NCI-H460 (cell line): ENCODE measurements around the gene PAN2. TPM values are rescaled to one million over a fixed set of nuclear protein-coding genes. Genes with fewer than 3 reads are reported as not detected.
"Not testable (repeated sequence)": the region's sequence is repeated elsewhere in the genome, so short reads cannot be mapped to it uniquely, and the experiment has no call there.

Experiments
- DNase-seq: peaks from one replicate; pipeline ENCODE4 v3.0.0-alpha.2; 2016; ENCODE audit warnings: low read depth; ENCODE audit errors: extremely low read depth
- total RNA-seq: library from RNA; depleted of rRNA; stranded (reverse); fragments of >200 nt; shearing (Covaris generic); gene quantifications from 2 replicates; pipeline ENCODE4 v1.2.3, GENCODE V29; 2014

Gene PAN2
- total RNA-seq, 1 experiment from 2014 or later, result 73.6 TPM

DNA sequence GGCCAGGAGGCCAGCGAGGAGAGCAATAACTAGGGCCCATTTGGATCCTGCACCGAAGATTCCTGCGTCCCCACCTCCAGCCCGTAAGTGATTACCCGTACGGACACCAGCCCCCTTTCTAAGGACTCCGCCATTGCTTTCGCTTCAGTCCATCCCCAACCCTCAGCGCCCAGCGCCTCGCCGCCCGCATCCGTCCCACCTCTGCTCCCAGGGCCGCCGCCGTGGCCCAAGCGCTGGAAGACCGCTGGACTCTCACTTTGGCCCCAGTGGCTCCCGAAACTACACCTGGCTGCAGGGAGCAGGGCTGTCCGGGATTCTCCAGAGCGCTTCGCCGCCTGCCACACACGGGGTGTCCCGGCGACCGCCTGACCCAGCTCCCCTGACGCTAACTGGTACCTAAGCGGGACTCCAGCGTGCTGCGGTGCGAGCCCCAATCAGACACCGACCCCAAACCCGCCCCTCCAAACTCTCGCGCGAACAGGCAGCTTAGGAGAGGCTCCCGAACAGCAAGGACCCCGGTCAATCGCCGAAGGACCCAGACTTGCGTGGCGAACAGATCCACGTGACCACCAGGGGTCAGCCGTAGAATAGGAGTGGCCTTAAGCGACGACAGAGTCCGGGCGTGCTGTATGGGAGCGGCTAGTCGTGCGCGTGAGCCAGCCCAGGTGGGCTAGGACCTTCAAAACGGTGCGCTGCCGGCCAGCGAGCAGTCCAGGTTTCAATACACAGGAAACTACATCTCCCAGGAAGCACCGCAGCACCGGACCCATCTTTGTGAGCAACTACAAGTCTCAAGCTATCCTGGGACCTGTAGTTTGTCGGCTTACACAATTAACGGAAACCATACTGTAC lies 18.0 kb downstream of the PAN2 start, which contains the start of gene CNPY2:
CNPY2 (minus strand) TSS at position 367 of the 852 bp plus-strand sequence. CDS start 771 bp downstream, outside the sequence.
- peak; percentile 94 for DNase-seq

DNA sequence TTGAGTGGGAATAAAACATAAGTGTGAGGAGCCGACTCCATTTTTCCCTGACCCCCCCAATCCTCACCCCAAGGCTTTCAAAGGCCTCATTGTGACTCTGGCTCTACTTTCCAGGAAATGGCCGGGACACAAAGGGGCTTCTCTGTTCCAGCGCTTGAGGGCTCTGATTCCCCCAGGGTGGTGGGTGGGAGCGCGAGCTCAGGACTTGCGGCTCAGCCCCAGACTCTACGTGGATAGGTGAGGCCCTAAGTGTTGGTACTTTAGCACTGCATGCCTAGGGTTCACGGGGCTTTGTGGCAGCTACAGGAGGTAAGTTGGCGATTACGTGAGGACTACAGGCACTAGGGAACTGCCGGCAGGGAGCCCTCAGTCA lies 18.6 kb downstream of the PAN2 start:
- DNase-seq, result no peak

DNA sequence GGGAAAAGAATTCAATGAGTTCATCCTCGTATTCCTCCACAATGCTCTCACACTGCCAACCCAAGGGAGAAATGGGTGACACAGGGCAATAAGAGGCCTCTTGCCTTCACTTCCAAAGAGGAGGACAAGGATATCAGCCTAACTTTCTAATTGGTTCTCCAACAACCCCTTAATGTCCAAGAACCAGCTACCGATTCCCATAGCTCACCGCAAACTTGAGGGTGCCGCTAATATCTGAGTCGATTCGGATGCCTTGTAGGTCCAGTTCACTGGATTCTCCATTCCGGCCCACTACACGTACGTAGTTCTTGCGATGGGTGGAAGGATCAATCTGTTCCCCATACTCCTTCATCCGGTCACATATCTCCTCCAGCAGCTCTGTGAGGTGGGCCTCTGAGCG lies 22.8 kb downstream of the PAN2 start:
- no peak for DNase-seq

DNA sequence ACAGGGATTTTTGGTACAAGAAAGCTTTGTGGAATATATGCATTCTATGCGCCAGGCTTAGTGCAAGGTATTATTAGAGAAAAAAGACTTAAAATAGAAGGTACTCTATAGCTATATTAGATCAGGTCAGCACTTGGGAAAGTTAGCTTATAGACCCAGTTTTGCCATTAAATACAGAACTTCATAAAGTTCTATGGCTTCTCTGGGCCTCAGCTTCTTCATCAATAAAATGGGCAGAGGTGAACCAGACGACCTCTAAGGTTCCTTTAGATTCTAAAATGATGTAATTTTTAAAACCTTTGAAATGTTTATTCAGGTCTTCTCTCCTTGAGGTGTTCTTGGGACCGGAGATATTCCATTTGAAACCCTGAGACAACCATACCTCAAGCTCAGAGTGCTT lies 25.1 kb downstream of the PAN2 start:
- no peak for DNase-seq

DNA sequence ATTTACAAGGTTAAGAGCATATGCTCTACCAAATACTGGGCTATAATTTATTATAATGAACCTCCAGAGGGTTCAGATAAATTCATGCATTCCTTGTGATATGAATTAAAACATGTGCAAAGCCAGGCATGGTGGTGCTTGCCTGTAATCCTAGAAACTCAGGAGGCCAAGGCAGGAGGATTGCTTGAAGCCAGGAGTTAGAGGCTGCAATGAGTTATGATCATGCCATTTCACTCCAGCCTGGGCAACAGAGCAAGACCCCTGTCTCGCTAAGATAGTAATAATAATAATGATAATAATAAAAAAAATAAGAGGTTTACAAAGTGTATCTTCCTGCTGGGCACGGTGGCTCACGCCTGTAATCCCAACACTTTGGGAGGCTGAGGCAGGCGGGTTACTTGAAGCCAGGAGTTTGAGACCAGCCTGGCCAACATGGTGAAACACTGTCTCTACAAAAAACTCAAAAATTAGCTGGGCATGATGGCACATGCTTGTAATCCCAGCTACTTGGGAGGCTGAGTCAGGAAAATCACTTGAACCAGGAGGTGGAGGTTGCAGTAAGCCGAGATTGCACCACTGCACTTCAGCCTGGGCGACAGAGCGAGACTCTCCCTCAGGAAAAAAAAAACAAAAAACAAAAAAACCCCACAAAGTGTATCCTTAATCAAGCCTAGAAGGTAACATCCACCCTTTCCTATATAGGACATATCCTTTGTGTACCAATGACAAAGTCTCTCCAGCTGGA lies 26.4 kb downstream of the PAN2 start:
- DNase-seq, result no peak

DNA sequence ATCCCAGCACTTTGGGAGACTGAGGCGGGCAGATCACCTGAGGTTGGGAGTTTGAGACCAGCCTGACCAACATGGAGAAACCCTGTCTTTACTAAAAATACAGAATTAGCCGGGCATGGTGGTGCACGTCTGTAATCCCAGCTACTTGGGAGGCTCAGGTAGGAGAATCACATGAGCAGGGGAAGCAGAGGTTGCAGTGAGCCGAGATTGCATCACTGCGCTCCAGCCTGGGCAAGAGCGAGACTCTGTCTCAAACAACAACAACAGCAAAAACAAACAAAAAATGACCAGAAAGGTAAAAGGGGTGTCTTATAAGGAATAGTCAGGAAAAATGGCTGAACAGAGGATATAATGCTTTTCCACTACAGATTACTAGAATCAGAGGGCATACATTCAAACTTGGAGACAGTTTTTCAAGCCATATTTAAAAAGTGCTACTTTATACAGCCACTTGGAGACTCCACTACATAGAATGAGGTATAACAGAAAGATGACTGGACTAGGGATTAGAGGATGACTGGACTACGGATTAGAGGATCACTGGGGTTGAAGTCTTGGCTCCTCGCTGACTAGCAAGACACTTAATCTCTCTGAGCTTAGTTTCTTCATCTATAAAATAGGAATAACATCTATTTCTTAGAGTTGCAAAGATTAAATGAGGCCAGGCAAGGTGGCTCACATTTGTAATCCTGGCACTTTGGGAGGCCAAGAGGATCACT lies 28.8 kb downstream of the PAN2 start:
- no peak for DNase-seq

DNA sequence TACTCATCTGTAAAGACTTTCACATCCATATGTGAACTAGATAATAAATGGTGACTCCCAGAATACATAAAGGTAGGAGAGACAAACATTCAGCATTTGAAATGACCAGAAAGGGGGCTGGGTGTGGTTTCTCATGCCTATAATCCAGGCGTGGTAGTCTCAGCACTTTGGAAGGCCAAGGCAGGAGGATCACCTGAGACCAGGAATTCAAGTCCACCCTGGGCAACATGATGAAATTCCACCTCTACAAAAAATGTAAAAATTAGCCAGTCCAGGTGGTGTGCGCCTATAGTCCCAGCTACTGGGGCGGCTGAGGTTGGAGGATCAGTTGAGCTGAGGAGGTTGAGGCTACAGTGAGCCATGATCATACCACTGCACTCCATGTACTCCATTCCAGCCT lies 29.5 kb downstream of the PAN2 start:
- DNase-seq, result peak; percentile 33

DNA sequence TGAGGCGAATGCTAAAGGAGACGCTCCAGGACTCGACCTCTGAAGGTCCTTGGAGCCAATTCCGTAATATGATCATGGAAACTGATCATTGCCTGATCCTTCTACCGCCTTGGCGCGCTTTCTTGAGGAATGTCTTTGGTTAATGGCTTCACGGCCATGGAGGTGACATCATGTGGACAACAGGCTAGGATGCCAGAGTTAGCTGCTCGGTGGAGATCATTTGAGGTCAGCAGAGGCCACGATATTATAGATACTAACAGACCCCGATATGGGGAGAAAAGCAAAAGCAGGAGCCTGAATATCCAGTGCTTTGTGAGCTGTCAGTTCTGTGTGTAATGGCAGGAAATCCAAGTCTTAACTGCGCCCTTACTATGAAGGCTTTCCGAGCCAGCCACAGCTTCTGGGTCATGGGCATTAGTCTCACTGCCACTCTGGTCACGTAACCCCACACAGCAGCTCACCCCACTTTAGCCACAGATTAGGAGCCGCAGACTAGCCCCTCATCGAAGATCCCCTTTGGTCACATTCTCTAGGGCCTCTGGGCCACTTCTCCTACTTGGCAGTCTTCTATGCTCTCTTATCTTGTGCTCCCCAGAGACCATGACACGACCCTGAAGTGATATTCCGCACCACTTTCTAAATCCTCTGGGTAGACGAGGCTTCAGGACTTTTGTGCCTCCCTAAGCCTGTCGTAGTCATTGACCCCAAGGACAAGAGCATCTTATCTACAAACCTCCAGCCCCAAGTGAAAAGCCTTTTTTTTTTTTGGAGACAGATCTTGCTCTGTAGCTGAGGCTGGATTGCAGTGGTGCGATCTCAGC lies 32.9 kb downstream of the PAN2 start:
- no peak for DNase-seq

DNA sequence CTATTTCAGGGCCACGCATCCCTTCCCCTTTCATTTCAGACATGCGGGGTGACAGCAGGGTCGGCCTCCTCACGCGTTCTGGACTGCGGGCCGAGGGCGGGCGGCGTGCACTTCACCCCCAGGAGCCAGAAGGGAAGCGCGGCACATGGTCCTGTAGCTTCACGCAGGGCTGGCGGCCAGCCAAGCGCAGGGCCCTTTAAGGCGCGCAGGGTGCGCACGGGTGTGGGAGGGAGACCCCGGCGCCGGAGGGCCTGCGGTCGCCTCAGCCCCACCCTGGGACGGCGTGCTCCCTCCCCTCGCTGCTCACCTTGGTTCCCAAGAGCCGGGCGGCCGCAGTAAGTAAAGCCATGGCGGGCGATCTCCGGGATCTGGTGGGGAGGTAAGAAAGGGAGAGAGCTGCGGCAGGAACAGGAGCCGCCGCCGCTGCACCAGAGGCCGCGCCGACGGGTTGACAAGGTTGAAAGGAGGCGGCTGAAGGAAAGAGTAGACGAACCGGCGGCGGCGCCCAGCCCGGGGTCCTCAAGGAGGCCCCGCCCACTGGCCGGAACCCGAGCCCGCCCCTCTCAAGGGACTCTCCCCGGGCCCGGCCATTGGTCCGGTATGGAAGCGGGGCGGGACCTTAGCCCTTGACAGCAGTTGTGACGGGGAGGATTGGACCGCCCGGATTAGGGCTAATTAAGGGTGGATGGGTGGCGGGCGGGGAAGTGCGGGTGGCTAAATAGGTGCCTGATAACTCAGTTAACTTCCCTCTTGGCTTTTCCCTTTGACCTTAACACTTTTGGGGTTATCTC lies 33.8 kb downstream of the PAN2 start, which contains the start of gene CS:
CS (minus strand) TSS at position 478 of the 791 bp plus-strand sequence; CDS start at position 349, 129 bp downstream.
- DNase-seq, result peak; percentile 98

DNA sequence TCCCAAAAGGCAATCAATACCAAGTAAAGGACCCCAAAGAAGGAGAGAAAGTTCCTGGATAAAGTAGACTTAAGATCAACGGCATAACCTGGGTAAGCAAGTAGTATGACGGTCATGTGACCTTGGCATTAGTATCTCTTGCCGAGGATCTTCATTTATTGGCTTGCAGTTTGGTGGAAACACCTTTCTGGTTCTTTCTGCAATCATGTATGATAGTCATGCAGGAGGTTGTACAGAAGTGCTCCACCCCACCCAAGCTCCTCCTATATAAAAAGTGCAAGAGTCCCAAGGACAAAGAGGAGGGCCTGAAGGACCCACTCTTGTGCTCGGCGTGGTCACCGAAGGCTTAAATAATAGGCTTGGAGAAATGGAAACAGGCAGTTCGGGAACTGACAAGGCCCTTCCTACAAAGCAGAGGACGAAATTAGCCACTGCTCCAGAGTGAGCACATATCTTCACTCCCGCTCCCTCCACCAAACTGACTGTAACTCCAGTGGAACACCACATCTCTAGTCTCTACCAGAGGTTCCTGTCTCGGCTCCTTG lies 34.4 kb downstream of the PAN2 start:
- DNase-seq, result no peak

DNA sequence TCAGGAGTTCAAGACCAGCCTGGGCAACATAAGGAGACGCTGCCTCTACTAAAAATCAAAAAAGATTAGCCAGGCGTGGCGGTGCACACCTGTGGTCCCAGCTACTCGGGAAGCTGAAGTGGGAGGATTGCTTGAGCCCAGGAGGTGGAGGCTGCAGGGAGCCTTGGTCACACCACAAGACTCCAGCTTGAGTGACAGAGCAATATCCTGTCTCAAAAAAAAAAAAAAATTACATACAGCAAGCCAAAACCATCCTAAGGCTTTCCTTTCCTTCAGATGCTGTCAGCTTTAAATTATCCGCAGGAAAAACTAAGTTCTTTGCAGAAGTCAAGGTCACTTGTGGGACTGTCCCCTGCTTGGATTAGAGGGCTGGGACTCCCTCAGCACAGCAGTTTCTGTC lies 35.0 kb downstream of the PAN2 start:
- no peak for DNase-seq

DNA sequence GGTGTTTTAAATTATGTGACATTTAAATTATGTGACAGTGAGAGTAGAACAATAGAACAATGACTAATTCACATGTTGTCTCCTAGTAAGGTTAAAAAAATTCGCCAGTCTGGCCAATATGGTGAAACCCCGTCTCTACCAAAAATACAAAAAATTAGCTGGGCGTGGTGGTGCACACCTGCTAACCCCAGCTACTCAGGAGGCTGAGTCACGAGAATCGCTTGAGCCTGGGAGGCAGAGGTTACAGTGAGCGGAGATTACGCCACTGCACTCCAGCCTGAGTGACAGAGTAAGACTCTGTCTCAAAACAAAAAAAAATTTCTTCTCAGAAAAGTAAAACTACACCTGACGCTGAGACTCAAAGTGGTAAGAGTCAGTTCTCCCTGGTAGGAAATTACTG lies 36.4 kb downstream of the PAN2 start:
- no peak for DNase-seq

DNA sequence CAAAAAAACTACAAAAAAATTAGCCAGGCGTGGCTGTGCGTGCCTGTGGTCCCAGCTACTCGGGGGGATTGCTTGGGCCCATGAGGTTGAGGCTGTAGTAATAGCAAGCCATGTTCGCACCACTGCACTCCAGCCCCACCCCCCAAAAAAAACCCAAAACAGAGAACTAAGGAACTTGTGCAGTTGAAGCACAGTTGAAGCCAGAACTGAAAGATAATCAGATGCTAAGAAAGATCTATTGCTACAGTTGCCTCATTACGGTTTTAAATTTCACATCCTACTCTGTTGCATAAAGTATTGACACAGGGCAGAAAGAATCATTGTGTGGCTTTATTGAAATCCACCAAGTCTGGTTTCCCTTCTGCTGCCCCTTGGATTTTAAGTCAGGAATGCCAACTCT lies 37.5 kb downstream of the PAN2 start:
- no peak for DNase-seq

DNA sequence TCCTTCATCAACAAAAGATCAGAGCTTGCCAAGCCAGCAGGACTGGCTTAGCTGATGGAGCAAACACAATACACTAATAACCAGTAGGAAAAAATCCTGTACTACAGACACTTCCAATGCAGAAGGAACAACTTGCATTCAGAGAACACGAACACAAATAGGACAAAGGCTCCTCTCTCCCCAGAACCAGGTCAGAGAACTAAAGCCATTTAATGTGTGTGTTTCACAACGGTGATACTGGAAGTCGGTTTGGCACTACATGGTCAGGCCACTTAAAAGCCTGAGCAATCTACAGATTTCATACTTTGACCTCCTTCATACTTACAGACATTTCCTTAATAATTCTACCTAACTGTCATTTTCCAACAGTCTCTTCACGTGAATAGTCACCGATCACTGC lies 40.0 kb downstream of the PAN2 start:
- no peak for DNase-seq

DNA sequence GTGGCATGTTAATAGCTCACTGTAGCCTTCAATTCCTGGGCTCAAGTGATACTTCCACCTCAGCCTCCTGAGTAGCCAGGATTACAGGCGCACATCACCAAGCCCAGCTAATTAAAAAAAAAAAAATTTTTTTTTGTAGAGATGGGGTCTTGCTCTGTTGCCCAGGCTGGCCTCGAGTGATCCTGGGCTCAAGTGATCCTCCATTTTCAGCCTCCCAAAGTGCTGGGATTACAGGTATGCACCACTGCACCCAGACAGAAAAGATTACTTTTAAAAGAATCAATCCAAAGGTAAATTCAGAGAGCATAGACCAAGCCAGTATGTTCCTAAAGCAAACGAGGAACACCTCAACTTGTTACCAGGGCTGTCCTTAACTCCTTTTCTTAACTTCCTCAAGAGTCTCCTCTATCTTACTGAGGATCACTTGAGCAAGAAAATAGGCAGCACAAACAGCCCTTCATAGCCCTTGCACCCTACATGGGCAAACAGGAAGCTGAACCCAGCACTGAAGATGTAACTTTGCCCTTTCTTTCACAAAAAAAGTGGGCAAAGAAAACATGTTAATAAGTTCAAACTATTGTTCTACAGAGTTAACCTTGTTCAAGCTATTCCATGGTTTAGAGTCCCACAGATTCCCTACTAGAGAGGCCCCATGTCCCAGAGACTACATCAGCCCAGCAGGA lies 45.0 kb downstream of the PAN2 start:
- DNase-seq, result no peak

DNA sequence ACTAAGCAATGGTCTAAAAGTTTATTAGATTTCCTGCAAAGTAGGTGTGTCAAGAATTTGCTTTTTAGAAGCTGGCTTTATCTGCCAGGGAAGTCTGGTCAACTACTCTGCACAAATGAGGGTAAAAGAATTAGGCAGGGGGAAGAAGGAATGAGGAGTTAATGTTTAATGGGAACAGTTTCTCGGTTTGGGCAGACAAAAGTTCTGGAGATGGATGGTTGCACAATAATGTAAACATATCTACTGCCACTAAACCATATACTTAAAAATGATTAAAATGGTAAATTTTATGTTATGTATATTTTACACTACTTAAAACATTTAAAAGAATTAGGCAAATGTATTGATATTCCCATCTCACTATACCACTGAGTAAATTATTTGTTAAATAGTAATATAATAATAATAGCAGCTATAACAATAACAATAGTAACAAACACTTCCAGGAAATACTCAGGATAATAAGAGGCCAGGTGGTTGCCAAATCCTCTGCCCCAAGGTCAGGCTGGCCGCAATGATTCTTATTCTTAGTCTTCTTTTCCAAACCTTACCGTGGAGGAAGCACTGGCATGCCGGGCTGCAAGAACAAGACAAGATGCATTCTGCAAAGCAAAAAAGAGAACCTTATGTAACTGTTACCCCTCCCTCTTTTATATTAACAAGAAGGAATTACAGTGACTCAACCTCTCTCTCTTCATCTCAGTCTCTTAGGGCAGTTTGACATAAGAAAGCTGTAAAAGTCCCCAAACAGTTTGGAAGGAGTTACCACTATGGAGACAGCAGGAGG lies 47.6 kb downstream of the PAN2 start:
- no peak for DNase-seq

DNA sequence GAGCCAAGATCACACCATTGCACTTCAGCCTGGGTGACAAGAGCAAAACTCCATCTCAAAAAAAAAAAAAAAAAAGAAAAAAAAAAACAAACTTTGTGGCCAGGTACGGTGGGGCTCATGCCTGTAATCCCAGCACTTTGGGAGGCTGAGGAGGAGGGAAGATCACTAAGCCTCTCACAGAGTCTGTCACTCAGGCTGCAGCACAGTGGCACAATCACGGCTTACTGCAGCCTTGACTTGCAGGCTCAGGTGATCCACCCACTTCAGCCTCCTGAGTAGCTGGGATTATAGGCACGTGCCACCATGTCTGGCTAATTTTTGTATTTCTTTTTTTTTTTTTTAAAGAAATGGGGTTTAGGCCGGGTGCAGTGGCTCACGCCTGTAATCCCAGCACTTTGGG lies 49.5 kb downstream of the PAN2 start:
- DNase-seq, result not testable (repeated sequence)

DNA sequence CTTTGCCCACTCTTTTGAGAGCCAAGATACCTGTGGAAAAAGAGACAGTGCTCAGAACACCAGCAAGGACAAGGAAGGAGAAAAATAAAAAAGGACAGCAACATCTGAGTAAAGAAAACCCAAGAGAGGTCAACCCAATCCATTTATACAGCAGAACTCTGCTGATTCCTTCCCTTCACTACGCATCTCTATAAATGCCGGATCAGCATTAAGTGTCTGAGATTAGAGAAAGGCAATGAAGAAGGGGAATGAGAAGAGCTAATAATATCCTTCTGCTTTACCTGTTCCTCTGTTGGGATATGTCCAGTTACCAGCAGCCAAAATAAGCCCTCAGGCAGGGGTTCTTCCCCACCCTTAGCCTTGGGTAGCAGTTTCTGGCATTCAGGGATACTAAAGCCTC lies 51.2 kb downstream of the PAN2 start:
- no peak for DNase-seq
